Activated CD8-positive, alpha-beta memory T cell treated with anti-CD3 and anti-CD28 coated beads for 24 hours (primary cell): ENCODE results near the gene KLHDC3.
"Not testable (repeated sequence)": the region's sequence is repeated elsewhere in the genome, so short reads cannot be mapped to it uniquely, and the experiment has no call there.

Experiments
- DNase-seq: peaks from one replicate; pipeline ENCODE4 v3.0.0-alpha.2; 2020

The KLHDC3 gene

GRCh38 chr6:43029120-43029519 lies 15.1 kb downstream of the KLHDC3 start:
- DNase-seq = no peak

GRCh38 chr6:43032326-43032725 lies 18.3 kb downstream of the KLHDC3 start:
- no peak for DNase-seq

GRCh38 chr6:43033496-43034189 lies 19.6 kb downstream of the KLHDC3 start:
- no peak for DNase-seq

- no peak for DNase-seq
These were observed 20.1 kb downstream of the KLHDC3 start for GRCh38 chr6:43034190-43034525.

GRCh38 chr6:43035495-43036194 lies 21.6 kb downstream of the KLHDC3 start:
- no peak for DNase-seq

GRCh38 chr6:43036712-43037111 lies 22.7 kb downstream of the KLHDC3 start:
- no peak for DNase-seq

GRCh38 chr6:43037197-43037596 lies 23.1 kb downstream of the KLHDC3 start:
- DNase-seq = no peak

- no peak for DNase-seq
These were observed 23.7 kb downstream of the KLHDC3 start for GRCh38 chr6:43037706-43038105.

GRCh38 chr6:43038727-43039126 lies 24.7 kb downstream of the KLHDC3 start:
- no peak for DNase-seq

- no peak for DNase-seq
These were observed 26.7 kb downstream of the KLHDC3 start for GRCh38 chr6:43040542-43041257.

- DNase-seq = not testable (repeated sequence)
These were observed 27.4 kb downstream of the KLHDC3 start for GRCh38 chr6:43041475-43041874.

GRCh38 chr6:43043310-43043709 lies 29.3 kb downstream of the KLHDC3 start:
- no peak for DNase-seq

- no peak for DNase-seq
These were observed 31.4 kb downstream of the KLHDC3 start for GRCh38 chr6:43045371-43045930.

GRCh38 chr6:43047998-43048397 lies 33.9 kb downstream of the KLHDC3 start:
- no peak for DNase-seq

- no peak for DNase-seq
These were observed 36.9 kb downstream of the KLHDC3 start for GRCh38 chr6:43050981-43051380.

- DNase-seq = no peak
These were observed 38.3 kb downstream of the KLHDC3 start for GRCh38 chr6:43052225-43052841.

GRCh38 chr6:43052842-43053544 lies 38.9 kb downstream of the KLHDC3 start:
- no peak for DNase-seq

- DNase-seq = peak; percentile 94
These were observed 39.6 kb downstream of the KLHDC3 start, which contains the start of gene CUL7 for GRCh38 chr6:43053545-43054205. TSS of gene CUL7 (minus strand) at chr6:43053851. CDS start at chr6:43052788, 1,063 bp downstream.

- DNase-seq = no peak
These were observed 40.3 kb downstream of the KLHDC3 start for GRCh38 chr6:43054206-43054943.

GRCh38 chr6:43055966-43056365 lies 41.9 kb downstream of the KLHDC3 start:
- DNase-seq = no peak

GRCh38 chr6:43058531-43058930 lies 44.5 kb downstream of the KLHDC3 start:
- no peak for DNase-seq
